ENCODE results near the gene ACAD9.

The ACAD9 gene

DNA sequence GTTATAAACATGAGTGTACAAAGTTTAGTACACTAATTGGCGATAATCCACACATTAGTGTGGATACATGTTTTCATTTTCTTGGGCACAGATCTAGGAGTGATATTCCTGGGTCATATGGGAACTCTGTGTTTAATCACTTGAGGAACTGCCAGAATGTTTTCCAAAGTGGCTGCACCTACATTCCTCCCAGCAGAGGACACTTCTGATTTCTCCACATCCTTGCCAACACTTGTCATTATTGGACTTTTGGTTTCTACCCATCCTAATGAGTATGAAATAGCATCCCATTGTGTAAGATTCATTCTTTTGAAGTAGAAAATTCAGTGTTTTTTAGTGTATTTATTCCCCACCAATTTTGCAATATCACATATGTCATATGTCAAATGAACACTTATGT lies 60.8 kb downstream of the ACAD9 start:
- TF ChIP-seq, protein P1, sequence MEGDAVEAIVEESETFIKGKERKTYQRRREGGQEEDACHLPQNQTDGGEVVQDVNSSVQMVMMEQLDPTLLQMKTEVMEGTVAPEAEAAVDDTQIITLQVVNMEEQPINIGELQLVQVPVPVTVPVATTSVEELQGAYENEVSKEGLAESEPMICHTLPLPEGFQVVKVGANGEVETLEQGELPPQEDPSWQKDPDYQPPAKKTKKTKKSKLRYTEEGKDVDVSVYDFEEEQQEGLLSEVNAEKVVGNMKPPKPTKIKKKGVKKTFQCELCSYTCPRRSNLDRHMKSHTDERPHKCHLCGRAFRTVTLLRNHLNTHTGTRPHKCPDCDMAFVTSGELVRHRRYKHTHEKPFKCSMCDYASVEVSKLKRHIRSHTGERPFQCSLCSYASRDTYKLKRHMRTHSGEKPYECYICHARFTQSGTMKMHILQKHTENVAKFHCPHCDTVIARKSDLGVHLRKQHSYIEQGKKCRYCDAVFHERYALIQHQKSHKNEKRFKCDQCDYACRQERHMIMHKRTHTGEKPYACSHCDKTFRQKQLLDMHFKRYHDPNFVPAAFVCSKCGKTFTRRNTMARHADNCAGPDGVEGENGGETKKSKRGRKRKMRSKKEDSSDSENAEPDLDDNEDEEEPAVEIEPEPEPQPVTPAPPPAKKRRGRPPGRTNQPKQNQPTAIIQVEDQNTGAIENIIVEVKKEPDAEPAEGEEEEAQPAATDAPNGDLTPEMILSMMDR (IDR thresholded peaks at IDR 0.05; ENCODE audit: borderline replicate concordance, insufficient read depth, low read depth, low read length) = no peak
- H3K4me3 ChIP-seq (ENCODE audit: low read depth, low read length) = no peak overlapping the region

DNA sequence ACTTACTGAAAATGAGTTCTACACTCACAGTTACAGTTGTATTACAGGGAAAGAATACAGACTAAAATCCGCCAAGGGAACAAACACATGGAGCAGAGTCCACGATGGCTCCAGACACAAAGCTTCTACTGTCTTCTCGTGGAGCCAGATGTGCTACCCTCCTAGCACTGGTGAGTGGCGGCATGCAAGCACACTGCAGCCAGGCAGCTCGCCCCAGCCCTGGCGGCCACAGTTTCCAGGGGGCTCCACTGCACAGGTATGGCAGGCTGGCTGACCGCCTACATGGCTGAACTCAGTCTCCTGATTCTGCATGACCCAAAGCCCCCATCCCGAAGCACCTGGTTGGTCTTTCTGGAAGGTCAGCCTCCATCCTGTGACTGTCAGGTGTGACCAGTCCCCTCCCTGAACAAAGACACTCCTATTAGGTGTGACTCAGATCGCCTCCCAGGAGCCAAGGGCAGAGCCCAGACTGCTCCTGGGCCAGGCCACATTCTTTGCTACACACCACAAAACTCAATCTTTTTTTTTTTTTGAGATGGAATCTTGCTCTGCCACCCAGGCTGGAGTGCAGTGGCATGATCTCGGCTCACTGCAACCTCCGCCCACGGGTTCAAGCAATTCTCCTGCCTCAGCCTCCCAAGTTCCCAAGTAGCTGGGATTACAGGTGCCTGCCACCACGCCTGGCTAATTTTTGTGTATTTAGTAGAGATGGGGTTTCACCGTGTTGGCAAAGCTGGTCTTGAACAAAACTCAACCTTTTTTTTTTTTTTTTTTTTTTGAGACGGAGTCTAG lies 62.9 kb downstream of the ACAD9 start:
- TF ChIP-seq, protein P1 (IDR thresholded peaks at IDR 0.05; ENCODE audit: borderline replicate concordance, insufficient read depth, low read depth, low read length) = no peak
- H3K4me3 ChIP-seq (ENCODE audit: low read depth, low read length) = no peak overlapping the region

DNA sequence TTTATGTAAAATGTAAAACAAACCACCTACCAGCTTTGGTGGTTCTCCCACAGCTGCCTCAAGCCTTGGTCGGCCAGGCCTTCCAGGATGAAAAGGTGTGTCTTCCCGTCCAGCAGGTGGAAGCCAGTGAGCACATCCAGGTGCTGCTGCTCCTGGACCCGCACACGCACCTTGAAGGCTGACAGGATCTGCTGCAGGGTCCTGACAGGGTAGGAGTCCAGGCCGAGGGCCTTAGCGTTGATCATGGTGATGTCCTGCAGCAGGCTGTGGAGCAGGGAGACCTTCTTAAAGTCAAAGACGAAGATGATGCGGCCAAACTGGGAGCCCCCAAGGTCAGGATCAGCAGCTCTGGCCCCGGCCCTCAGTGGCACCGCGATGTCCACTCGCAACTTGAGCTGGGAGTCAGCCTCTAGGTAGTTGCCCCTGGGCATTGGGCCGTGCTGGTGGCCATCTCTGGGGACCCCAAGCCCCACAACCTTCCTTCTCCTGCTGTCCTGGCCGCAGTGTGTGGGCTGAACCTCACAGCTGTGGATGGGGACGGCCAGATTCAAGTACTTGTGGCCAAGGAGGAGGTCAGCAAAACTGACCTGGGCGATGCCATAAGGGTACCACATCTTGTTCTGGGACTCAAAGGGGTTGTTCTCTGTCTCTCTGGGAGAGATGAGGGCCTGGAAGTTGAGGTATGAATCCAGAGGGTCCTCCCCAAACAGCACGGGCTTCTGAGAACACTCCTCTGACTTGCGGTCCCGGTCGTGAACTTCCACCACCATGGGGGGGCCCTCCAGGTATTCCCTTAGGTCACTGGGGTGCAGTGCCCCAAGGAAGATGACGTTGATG lies 65.8 kb downstream of the ACAD9 start:
- TF ChIP-seq, protein P1 (IDR thresholded peaks at IDR 0.05; ENCODE audit: borderline replicate concordance, insufficient read depth, low read depth, low read length) = no peak
- no peak overlapping the region for H3K4me3 ChIP-seq (ENCODE audit: low read depth, low read length)

DNA sequence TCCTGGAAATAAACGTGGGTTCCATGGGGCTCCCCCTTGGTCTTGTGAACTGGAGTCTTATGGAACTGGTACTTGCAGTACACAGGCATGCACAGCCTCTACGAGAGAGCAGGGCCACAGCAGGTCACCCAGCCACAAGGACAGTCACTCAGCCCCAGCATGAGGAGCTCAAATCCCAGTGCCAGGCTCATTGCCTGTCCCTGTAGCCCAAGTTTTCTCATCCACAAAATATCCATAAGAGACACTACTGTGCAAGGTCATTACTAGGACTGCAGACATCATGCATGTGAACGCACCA lies 66.4 kb downstream of the ACAD9 start:
- H3K4me3 ChIP-seq (ENCODE audit: low read depth, low read length) = no peak overlapping the region
- TF ChIP-seq, protein P1 (IDR thresholded peaks at IDR 0.05; ENCODE audit: borderline replicate concordance, insufficient read depth, low read depth, low read length) = no peak

DNA sequence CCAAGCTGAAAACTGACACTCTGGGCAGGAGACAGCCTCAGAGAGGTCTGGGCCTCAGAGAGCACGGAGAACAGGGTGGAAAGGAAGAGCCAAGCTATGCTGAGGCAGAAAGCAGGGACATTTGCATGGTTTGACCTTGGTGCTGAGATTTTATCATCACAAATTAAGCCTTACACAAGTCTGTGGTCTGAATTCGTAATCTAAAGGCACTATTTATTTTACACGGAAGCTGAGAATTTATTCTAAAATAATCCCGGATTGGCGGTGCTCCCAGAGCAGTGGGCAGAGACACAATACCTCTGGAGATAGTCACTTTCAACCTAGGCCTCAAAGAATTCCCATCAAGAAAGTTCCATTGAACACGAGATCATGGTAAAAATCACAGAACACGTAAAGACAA lies 67.0 kb downstream of the ACAD9 start:
- no peak overlapping the region for H3K4me3 ChIP-seq (ENCODE audit: low read depth, low read length)
- TF ChIP-seq, protein P1 (IDR thresholded peaks at IDR 0.05; ENCODE audit: borderline replicate concordance, insufficient read depth, low read depth, low read length) = no peak

DNA sequence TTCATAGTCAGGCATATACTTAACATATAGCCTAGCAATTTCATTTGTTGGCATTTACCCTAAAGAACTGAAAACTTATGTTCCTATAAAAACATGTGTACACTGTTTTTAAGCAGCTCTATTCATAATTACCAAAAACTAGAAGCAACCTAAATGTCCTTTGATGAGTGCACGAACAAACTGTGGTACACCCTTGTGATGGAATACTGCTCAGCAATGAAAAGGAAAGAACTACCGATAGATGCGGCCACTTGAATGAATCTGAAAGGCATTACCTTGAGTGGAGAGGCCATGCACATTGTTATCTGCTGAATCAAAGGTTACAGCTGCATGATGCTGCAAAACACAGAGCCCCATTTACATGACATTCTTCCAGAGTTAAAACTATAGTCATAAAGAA lies 69.7 kb downstream of the ACAD9 start:
- H3K4me3 ChIP-seq (ENCODE audit: low read depth, low read length) = no peak overlapping the region
- TF ChIP-seq, protein P1 (IDR thresholded peaks at IDR 0.05; ENCODE audit: borderline replicate concordance, insufficient read depth, low read depth, low read length) = no peak
